AG08395 (cell line): ENCODE results near the gene POLA2.
A peak's percentile ranks its signal among the peaks of the same experiment; 100 is the strongest.
"Not testable (repeated sequence)": the region's sequence is repeated elsewhere in the genome, so short reads cannot be mapped to it uniquely, and the experiment has no call there.

Experiments used
- DNase-seq: peaks from one replicate; pipeline ENCODE4 v3.0.0; 2012; ENCODE audit warnings: mixed read lengths, low spot score

Gene POLA2

GRCh38 chr11:65261591-65262380, at the start of gene POLA2:
Gene POLA2 (plus strand): TSS chr11:65261962. CDS start chr11:65262293, 331 bp downstream.
- peak; percentile 100 for DNase-seq

GRCh38 chr11:65212226-65212801, 49.4 kb upstream of the POLA2 start:
- DNase-seq = no peak

GRCh38 chr11:65213322-65214211, 48.2 kb upstream of the POLA2 start:
- no peak for DNase-seq

- no peak for DNase-seq
Measured at GRCh38 chr11:65214212-65214845, 47.4 kb upstream of the POLA2 start.

GRCh38 chr11:65215441-65216076, 46.2 kb upstream of the POLA2 start:
- DNase-seq = no peak

- no peak for DNase-seq
Measured at GRCh38 chr11:65216830-65217229, 44.9 kb upstream of the POLA2 start.

- DNase-seq = no peak
Measured at GRCh38 chr11:65217441-65218423, 44.0 kb upstream of the POLA2 start.

- no peak for DNase-seq
Measured at GRCh38 chr11:65218446-65218845, 43.3 kb upstream of the POLA2 start.

- DNase-seq = peak; percentile 75
Measured at GRCh38 chr11:65219930-65220213, 41.9 kb upstream of the POLA2 start.

GRCh38 chr11:65221026-65221425, 40.7 kb upstream of the POLA2 start:
- DNase-seq = no peak

GRCh38 chr11:65223011-65223410, 38.8 kb upstream of the POLA2 start:
- no peak for DNase-seq

- DNase-seq = peak; percentile 70
Measured at GRCh38 chr11:65224930-65225278, 36.9 kb upstream of the POLA2 start.

- DNase-seq = peak; percentile 72
Measured at GRCh38 chr11:65225279-65226102, 36.3 kb upstream of the POLA2 start.

- no peak for DNase-seq
Measured at GRCh38 chr11:65226103-65226442, 35.7 kb upstream of the POLA2 start.

- no peak for DNase-seq
Measured at GRCh38 chr11:65227879-65228278, 33.9 kb upstream of the POLA2 start.

GRCh38 chr11:65236194-65237059, 25.3 kb upstream of the POLA2 start:
- DNase-seq = no peak

- not testable (repeated sequence) for DNase-seq
Measured at GRCh38 chr11:65238302-65238701, 23.5 kb upstream of the POLA2 start.

- DNase-seq = no peak
Measured at GRCh38 chr11:65241134-65241533, 20.6 kb upstream of the POLA2 start.

GRCh38 chr11:65241692-65242091, 20.1 kb upstream of the POLA2 start:
- DNase-seq = no peak
